IPS-NIHi11 (cell line): ENCODE results near the gene POLN.

Experiments used
- DNase-seq: peaks from one replicate; pipeline ENCODE4 v3.0.0; 2012; ENCODE audit warnings: mixed read lengths, low spot score

The POLN gene

GRCh38 chr4:2058264-2059045, 183.5 kb downstream of the POLN start:
- peak; percentile 84 for DNase-seq

- DNase-seq, result no peak
Observed at GRCh38 chr4:2057382-2058065, 184.4 kb downstream of the POLN start.

GRCh38 chr4:2054217-2054616, 187.7 kb downstream of the POLN start:
- no peak for DNase-seq

GRCh38 chr4:2051086-2051485, 190.8 kb downstream of the POLN start:
- DNase-seq, result peak; percentile 4

GRCh38 chr4:2049811-2050210, 192.1 kb downstream of the POLN start:
- no peak for DNase-seq

GRCh38 chr4:2049381-2049780, 192.5 kb downstream of the POLN start:
- DNase-seq, result no peak

- no peak for DNase-seq
Observed at GRCh38 chr4:2048831-2049230, 193.1 kb downstream of the POLN start.

- DNase-seq, result no peak
Observed at GRCh38 chr4:2047781-2048581, 193.9 kb downstream of the POLN start.

- peak; percentile 11 for DNase-seq
Observed at GRCh38 chr4:2047031-2047660, 194.8 kb downstream of the POLN start.

- DNase-seq, result peak; percentile 16
Observed at GRCh38 chr4:2046031-2046961, 195.6 kb downstream of the POLN start.

- DNase-seq, result no peak
Observed at GRCh38 chr4:2045518-2045951, 196.4 kb downstream of the POLN start.

GRCh38 chr4:2044542-2045517, 197.1 kb downstream of the POLN start:
- DNase-seq, result no peak

GRCh38 chr4:2044119-2044485, 197.8 kb downstream of the POLN start:
- no peak for DNase-seq

GRCh38 chr4:2043396-2044118, 198.4 kb downstream of the POLN start:
- DNase-seq, result peak; percentile 3

- no peak for DNase-seq
Observed at GRCh38 chr4:2042947-2043395, 198.9 kb downstream of the POLN start.

- peak; percentile 74 for DNase-seq
Observed at GRCh38 chr4:2042204-2042946, 199.5 kb downstream of the POLN start.

- peak; percentile 98 for DNase-seq
Observed at GRCh38 chr4:2041239-2042130, 200.4 kb downstream of the POLN start.
